OCI-LY7 (cell line): Measurements from ENCODE around the gene STEAP3.

Experiments
- CTCF ChIP-seq: fragments of 200-600 bp; sonication (generic); conservative IDR thresholded peaks from 2 replicates; pipeline ENCODE4 v1.5.1; 2014; ENCODE audit warnings: mild to moderate bottlenecking, antibody characterized with exemption, low read length, moderate library complexity, mixed read lengths
- EZH2phosphoT487 ChIP-seq: fragments of 200-600 bp; sonication (generic); IDR thresholded peaks from 2 replicates; pipeline ENCODE4 v1.6.1; 2018; ENCODE audit warnings: low read depth, borderline replicate concordance, mild to moderate bottlenecking, mixed run types, antibody characterized with exemption, low read length, moderate library complexity, mixed read lengths

- TF ChIP-seq CTCF: no peak
- no peak for TF ChIP-seq EZH2phosphoT487
Measured at GRCh38 chr2:119206201-119206600, 17.4 kb upstream of the STEAP3 start.
